ENCODE results near the gene SPOCK3. TPM values are rescaled to one million over a fixed set of nuclear protein-coding genes. Genes with fewer than 3 reads are reported as not detected.

SPOCK3 gene
- total RNA-seq, 1 experiment from 2014 or later: 1.4 TPM

DNA sequence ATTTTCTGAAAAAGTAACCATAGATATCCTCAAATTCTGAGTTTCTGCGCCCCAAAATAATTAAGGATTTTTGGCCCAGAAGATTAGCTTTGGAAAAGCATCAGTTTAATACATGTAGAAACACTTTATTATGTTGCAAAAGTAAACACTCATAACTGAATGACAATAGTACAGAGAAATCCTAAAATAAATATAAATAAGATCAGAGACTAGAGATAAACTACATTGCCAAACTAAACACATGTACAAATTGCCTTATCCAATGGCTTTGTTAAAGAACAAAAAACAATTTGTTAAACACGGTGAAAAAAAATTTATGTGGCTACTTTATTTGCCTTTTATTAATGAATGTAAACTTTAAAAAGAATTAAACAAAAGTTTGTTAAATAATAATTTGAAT, 17.5 kb downstream of the SPOCK3 start:
- no peak for ATAC-seq
- no peak for DNase-seq (ENCODE audit: low read depth, low spot score)
- no peaks in the 10 kb centered on the region for H3K36me3 ChIP-seq (ENCODE audit: control insufficient read depth, insufficient read depth, low read length)
- H3K4me3 ChIP-seq (ENCODE audit: low read depth in 2 of 2, low read length in 2 of 2): no peak overlapping the region
- no peaks in the 10 kb centered on the region for H3K9me3 ChIP-seq (ENCODE audit: control insufficient read depth, insufficient read depth, low read depth, low read length)
- BruUV-seq (replicated peaks): no TSS peak
- intact Hi-C loops (cut with micrococcal nuclease; ENCODE audit: unreplicated experiment) (loop anchor here (10.0 kb wide), 1 partner anchor 192 kb away; no protein-coding TSS in a partner anchor), in situ Hi-C loops (cut with HindIII; ENCODE audit: low pct_unique_long_range_greater_than_20kb, low sequenced_read_pairs) (no loop called here)
- H3K27me3 ChIP-seq (ENCODE audit: control insufficient read depth, insufficient read depth, low read length): no peaks in the 10 kb centered on the region
- POLR2A ChIA-PET: no interaction called here
- CTCF ChIA-PET: no interaction called here
- TF ChIP-seq, protein P1, sequence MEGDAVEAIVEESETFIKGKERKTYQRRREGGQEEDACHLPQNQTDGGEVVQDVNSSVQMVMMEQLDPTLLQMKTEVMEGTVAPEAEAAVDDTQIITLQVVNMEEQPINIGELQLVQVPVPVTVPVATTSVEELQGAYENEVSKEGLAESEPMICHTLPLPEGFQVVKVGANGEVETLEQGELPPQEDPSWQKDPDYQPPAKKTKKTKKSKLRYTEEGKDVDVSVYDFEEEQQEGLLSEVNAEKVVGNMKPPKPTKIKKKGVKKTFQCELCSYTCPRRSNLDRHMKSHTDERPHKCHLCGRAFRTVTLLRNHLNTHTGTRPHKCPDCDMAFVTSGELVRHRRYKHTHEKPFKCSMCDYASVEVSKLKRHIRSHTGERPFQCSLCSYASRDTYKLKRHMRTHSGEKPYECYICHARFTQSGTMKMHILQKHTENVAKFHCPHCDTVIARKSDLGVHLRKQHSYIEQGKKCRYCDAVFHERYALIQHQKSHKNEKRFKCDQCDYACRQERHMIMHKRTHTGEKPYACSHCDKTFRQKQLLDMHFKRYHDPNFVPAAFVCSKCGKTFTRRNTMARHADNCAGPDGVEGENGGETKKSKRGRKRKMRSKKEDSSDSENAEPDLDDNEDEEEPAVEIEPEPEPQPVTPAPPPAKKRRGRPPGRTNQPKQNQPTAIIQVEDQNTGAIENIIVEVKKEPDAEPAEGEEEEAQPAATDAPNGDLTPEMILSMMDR (IDR thresholded peaks at IDR 0.05): no peak
- TF ChIP-seq POLR2AphosphoS5 (IDR thresholded peaks at IDR 0.05; ENCODE audit: low read depth, low read length): no peak
- TF ChIP-seq, protein P2, sequence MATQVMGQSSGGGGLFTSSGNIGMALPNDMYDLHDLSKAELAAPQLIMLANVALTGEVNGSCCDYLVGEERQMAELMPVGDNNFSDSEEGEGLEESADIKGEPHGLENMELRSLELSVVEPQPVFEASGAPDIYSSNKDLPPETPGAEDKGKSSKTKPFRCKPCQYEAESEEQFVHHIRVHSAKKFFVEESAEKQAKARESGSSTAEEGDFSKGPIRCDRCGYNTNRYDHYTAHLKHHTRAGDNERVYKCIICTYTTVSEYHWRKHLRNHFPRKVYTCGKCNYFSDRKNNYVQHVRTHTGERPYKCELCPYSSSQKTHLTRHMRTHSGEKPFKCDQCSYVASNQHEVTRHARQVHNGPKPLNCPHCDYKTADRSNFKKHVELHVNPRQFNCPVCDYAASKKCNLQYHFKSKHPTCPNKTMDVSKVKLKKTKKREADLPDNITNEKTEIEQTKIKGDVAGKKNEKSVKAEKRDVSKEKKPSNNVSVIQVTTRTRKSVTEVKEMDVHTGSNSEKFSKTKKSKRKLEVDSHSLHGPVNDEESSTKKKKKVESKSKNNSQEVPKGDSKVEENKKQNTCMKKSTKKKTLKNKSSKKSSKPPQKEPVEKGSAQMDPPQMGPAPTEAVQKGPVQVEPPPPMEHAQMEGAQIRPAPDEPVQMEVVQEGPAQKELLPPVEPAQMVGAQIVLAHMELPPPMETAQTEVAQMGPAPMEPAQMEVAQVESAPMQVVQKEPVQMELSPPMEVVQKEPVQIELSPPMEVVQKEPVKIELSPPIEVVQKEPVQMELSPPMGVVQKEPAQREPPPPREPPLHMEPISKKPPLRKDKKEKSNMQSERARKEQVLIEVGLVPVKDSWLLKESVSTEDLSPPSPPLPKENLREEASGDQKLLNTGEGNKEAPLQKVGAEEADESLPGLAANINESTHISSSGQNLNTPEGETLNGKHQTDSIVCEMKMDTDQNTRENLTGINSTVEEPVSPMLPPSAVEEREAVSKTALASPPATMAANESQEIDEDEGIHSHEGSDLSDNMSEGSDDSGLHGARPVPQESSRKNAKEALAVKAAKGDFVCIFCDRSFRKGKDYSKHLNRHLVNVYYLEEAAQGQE (IDR thresholded peaks at IDR 0.05; ENCODE audit: insufficient read depth in 1 of 2, low read depth in 2 of 2, low read length in 1 of 2): no peak
- TF ChIP-seq TCF7L2 (IDR thresholded peaks at IDR 0.05; ENCODE audit: low read depth, low read length): no peak
- no peak for TF ChIP-seq SIN3A (IDR thresholded peaks at IDR 0.05; ENCODE audit: borderline replicate concordance, insufficient read depth, low read depth, low read length)
- H3K27ac ChIP-seq (ENCODE audit: low read length): no peak overlapping the region
- no peaks in the 10 kb centered on the region; the same call in 1 of the 2 replicates for H3K4me1 ChIP-seq (ENCODE audit: control insufficient read depth, insufficient read depth, low read length)

DNA sequence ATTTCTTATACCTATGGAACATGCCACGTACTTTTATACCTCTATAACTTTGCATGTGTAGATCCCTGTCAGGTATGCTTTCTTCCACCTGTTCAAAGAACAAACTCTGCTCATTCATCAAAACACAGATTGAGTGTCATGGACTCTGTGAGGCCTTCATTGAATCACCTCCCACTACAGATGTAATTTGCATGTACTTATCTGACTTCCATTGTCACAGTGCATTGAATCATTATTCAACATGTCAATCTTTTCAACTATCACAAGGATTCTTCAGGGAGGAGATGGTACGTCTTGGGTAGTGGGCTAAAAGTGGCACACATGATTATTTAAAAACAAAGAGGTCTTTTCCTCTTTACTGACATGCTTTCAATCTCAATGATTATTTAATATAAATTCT, 24.1 kb downstream of the SPOCK3 start:
- H3K27me3 ChIP-seq (ENCODE audit: control insufficient read depth, insufficient read depth, low read length): no peaks in the 10 kb centered on the region
- H3K4me1 ChIP-seq (ENCODE audit: control insufficient read depth, insufficient read depth, low read length): no peaks in the 10 kb centered on the region
- no peak overlapping the region for H3K4me3 ChIP-seq (ENCODE audit: low read depth in 2 of 2, low read length in 2 of 2)
- H3K9me3 ChIP-seq (ENCODE audit: control insufficient read depth, insufficient read depth, low read depth, low read length): no peaks in the 10 kb centered on the region
- H3K36me3 ChIP-seq (ENCODE audit: control insufficient read depth, insufficient read depth, low read length): no peaks in the 10 kb centered on the region
- in situ Hi-C loops (cut with HindIII; ENCODE audit: low pct_unique_long_range_greater_than_20kb, low sequenced_read_pairs) (no loop called here), intact Hi-C loops (cut with micrococcal nuclease; ENCODE audit: unreplicated experiment) (loop anchor here (10.0 kb wide), 1 partner anchor 185 kb away; no protein-coding TSS in a partner anchor)
- DNase-seq (ENCODE audit: low read depth, low spot score) (no peak), ATAC-seq (no peak)
- H3K27ac ChIP-seq (ENCODE audit: low read length): no peak overlapping the region
- ChIA-PET CTCF (no interaction called here), POLR2A (no interaction called here)
- TF ChIP-seq SIN3A (IDR thresholded peaks at IDR 0.05; ENCODE audit: borderline replicate concordance, insufficient read depth, low read depth, low read length): no peak
- TF ChIP-seq, protein P1 (IDR thresholded peaks at IDR 0.05): no peak
- TF ChIP-seq, protein P2 (IDR thresholded peaks at IDR 0.05; ENCODE audit: insufficient read depth in 1 of 2, low read depth in 2 of 2, low read length in 1 of 2): no peak
- TF ChIP-seq POLR2AphosphoS5 (IDR thresholded peaks at IDR 0.05; ENCODE audit: low read depth, low read length): no peak
- TF ChIP-seq TCF7L2 (IDR thresholded peaks at IDR 0.05; ENCODE audit: low read depth, low read length): no peak
- BruUV-seq (replicated peaks): no TSS peak

All from Panc1 (cell line).